Thyroid gland (tissue), 4 donors: ENCODE results near the gene ALDH1A1.

Experiments used
- POLR2A ChIP-seq, 2 donors: fragments of 450-650 bp; IDR thresholded peaks; one replicate each; pipeline ENCODE4 v1.6.1; 2017; ENCODE audit warnings: antibody characterized with exemption in 2 of 2, mild to moderate bottlenecking in 2 of 2, moderate library complexity in 1 of 2
- TF ChIP-seq, protein P1 (sequence below), 6 experiments: fragments of 200-600 bp in 3 of 6; fragments of 450-650 bp in 3 of 6; sonication (generic) in 3 of 6; IDR thresholded peaks; one replicate each; pipeline ENCODE4 v1.5.1; 2016 to 2019; ENCODE audit warnings: antibody characterized with exemption in 6 of 6, mild to moderate bottlenecking in 2 of 6, inconsistent platforms in 1 of 6, moderate library complexity in 1 of 6

DNA sequence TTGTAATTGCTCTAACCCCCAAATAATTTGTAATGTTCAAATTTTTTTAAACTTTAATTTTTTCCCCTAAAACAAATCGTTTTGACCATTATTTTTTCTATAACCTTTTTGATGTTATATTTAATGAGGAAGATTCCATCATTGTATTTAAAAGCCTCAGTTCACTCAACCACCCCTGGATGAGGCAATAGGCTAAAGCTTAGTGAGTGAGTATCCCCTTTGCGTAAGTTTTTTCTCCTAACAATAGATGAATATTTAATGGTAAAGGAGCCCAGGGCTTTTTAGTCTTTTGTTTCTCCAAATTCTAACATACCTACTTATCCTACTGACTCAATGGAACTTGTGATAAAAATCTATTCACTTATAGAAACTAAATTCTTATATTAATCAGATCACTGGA is 38.1 kb downstream of the ALDH1A1 start:
- TF ChIP-seq, protein P1, sequence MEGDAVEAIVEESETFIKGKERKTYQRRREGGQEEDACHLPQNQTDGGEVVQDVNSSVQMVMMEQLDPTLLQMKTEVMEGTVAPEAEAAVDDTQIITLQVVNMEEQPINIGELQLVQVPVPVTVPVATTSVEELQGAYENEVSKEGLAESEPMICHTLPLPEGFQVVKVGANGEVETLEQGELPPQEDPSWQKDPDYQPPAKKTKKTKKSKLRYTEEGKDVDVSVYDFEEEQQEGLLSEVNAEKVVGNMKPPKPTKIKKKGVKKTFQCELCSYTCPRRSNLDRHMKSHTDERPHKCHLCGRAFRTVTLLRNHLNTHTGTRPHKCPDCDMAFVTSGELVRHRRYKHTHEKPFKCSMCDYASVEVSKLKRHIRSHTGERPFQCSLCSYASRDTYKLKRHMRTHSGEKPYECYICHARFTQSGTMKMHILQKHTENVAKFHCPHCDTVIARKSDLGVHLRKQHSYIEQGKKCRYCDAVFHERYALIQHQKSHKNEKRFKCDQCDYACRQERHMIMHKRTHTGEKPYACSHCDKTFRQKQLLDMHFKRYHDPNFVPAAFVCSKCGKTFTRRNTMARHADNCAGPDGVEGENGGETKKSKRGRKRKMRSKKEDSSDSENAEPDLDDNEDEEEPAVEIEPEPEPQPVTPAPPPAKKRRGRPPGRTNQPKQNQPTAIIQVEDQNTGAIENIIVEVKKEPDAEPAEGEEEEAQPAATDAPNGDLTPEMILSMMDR (IDR thresholded peaks at IDR 0.05): no peak
- TF ChIP-seq POLR2A (IDR thresholded peaks at IDR 0.05): no peak
